Body of pancreas (tissue), 4 donors: ENCODE data around the gene SDS.

Experiments
- POLR2A ChIP-seq, 3 donors: fragments of 450-650 bp; IDR thresholded peaks; one replicate each; pipeline ENCODE4 v1.6.1; 2016; ENCODE audit warnings: antibody characterized with exemption in 3 of 3, mild to moderate bottlenecking in 2 of 3
- TF ChIP-seq, protein P1 (sequence below), 7 experiments: fragments of 450-650 bp in 4 of 7; fragments of 200-600 bp in 3 of 7; sonication (generic) in 3 of 7; IDR thresholded peaks; one replicate each; pipeline ENCODE4 v1.5.1; 2016 to 2019; ENCODE audit warnings: antibody characterized with exemption in 7 of 7

DNA sequence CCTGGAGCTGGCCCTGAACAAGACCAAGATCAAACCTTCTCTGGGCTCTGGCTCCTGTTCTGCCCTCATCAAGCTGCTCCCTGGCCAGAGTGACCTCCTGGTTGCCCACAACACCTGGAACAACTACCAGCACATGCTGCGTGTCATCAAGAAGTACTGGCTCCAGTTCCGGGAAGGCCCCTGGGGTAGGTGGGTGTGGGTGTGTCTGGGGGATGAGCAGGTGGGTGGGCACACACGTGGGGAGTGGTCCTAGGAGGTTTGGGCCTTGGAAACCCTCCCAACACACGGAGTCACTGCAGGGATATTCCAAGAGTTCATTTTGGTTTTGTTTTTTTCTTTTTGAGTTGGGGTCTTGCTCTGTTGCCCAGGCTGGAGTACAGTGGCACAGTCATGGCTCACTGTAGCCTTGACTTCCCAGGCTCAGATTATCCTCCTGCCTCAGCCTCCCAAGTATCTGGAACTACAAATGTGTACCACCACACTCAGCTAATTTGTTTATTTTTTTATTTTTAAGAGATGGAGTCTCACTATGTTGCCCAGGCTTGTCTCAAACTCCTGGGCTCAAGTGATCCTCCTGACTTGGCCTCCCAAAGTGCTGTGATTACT lies 28.8 kb downstream of the SDS start:
- TF ChIP-seq, protein P1, sequence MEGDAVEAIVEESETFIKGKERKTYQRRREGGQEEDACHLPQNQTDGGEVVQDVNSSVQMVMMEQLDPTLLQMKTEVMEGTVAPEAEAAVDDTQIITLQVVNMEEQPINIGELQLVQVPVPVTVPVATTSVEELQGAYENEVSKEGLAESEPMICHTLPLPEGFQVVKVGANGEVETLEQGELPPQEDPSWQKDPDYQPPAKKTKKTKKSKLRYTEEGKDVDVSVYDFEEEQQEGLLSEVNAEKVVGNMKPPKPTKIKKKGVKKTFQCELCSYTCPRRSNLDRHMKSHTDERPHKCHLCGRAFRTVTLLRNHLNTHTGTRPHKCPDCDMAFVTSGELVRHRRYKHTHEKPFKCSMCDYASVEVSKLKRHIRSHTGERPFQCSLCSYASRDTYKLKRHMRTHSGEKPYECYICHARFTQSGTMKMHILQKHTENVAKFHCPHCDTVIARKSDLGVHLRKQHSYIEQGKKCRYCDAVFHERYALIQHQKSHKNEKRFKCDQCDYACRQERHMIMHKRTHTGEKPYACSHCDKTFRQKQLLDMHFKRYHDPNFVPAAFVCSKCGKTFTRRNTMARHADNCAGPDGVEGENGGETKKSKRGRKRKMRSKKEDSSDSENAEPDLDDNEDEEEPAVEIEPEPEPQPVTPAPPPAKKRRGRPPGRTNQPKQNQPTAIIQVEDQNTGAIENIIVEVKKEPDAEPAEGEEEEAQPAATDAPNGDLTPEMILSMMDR (IDR thresholded peaks at IDR 0.05) = no peak
- TF ChIP-seq POLR2A (IDR thresholded peaks at IDR 0.05) = no peak
